8988T (cell line): ENCODE measurements around the gene DNAL4.

ENCODE experiments used
- DNase-seq: peaks from one replicate; pipeline ENCODE4 v3.0.0; 2011

Gene DNAL4

GRCh38 chr22:38756711-38757463, 37.1 kb downstream of the DNAL4 start:
- DNase-seq = no peak

- DNase-seq = peak; percentile 88
These were observed 37.9 kb downstream of the DNAL4 start, which contains the start of gene SUN2 for GRCh38 chr22:38755911-38756532. Gene SUN2 (minus strand): TSS chr22:38755998. CDS start chr22:38752628, 3,370 bp downstream.

GRCh38 chr22:38755155-38755910, 38.6 kb downstream of the DNAL4 start:
- peak; percentile 80 for DNase-seq

GRCh38 chr22:38754751-38755154, 39.2 kb downstream of the DNAL4 start:
- no peak for DNase-seq

GRCh38 chr22:38753948-38754750, 39.8 kb downstream of the DNAL4 start:
- DNase-seq = no peak

- no peak for DNase-seq
These were observed 42.3 kb downstream of the DNAL4 start for GRCh38 chr22:38751422-38752346.

- no peak for DNase-seq
These were observed 42.9 kb downstream of the DNAL4 start for GRCh38 chr22:38751066-38751421.

- no peak for DNase-seq
These were observed 43.3 kb downstream of the DNAL4 start for GRCh38 chr22:38750638-38751037.

GRCh38 chr22:38750104-38750503, 43.8 kb downstream of the DNAL4 start:
- DNase-seq = no peak

- DNase-seq = no peak
These were observed 45.3 kb downstream of the DNAL4 start for GRCh38 chr22:38748487-38749136.

- no peak for DNase-seq
These were observed 48.1 kb downstream of the DNAL4 start for GRCh38 chr22:38745676-38746460.

- DNase-seq = no peak
These were observed 49.0 kb downstream of the DNAL4 start for GRCh38 chr22:38744981-38745380.

- DNase-seq = no peak
These were observed 51.6 kb downstream of the DNAL4 start for GRCh38 chr22:38742176-38742942.

- no peak for DNase-seq
These were observed 52.4 kb downstream of the DNAL4 start for GRCh38 chr22:38741576-38741975.

- DNase-seq = no peak
These were observed 52.8 kb downstream of the DNAL4 start for GRCh38 chr22:38741166-38741565.

GRCh38 chr22:38740754-38741153, 53.2 kb downstream of the DNAL4 start:
- no peak for DNase-seq

GRCh38 chr22:38740116-38740723, 53.7 kb downstream of the DNAL4 start:
- DNase-seq = no peak

- DNase-seq = no peak
These were observed 54.5 kb downstream of the DNAL4 start for GRCh38 chr22:38739300-38740055.
